Panc1 (cell line): Measurements from ENCODE around the gene CBY1. TPM values are rescaled to one million over a fixed set of nuclear protein-coding genes. Genes with fewer than 3 reads are reported as not detected.

Experiments
- ATAC-seq: fragments of 200-7000 bp; cut with Tn5 transposase; 2 replicates; pipeline ENCODE4 v1.9.1; 2020; ENCODE audit warnings: mild to moderate bottlenecking, moderate library complexity
- BruUV-seq: library from RNA; stranded (reverse); fragments of 400-500 nt; replicated peaks from 2 replicates; lab custom pipeline; 2021; lab: Mats Ljungman, UMichigan
- CTCF ChIA-PET: fragments of 300-600 bp; sonication (Branson Sonifier 250); formaldehyde crosslinking; loops from one replicate; lab custom pipeline; 2022; ENCODE audit warnings: antibody characterized with exemption; lab: Charles Lee
- POLR2A ChIA-PET: fragments of 300-600 bp; sonication (Branson Sonifier 250); formaldehyde crosslinking; loops from one replicate; lab custom pipeline; 2022; ENCODE audit warnings: antibody characterized with exemption; lab: Charles Lee
- DNase-seq: peaks from one replicate; pipeline ENCODE4 v3.0.0-alpha.2; 2010; ENCODE audit warnings: low read depth, low spot score
- H3K27ac ChIP-seq: 2 replicates; pipeline ENCODE4 v1.5.1; 2011; ENCODE audit warnings: mild to moderate bottlenecking, low read length, inconsistent platforms
- H3K27me3 ChIP-seq: fragments of 200-500 bp; sonication (Bioruptor generic); 2 replicates; pipeline ENCODE4 v1.6.0; 2014; ENCODE audit warnings: low read length, inconsistent platforms; ENCODE audit not compliant: control insufficient read depth, insufficient read depth
- H3K36me3 ChIP-seq: fragments of 200-500 bp; sonication (Bioruptor generic); 2 replicates; pipeline ENCODE4 v1.5.1; 2014; ENCODE audit warnings: inconsistent platforms, mild to moderate bottlenecking, low read length, moderate library complexity; ENCODE audit not compliant: control insufficient read depth, insufficient read depth
- H3K4me1 ChIP-seq: 2 replicates; pipeline ENCODE4 v1.5.1; 2011; ENCODE audit warnings: inconsistent platforms, mild to moderate bottlenecking, low read length, moderate library complexity; ENCODE audit not compliant: control insufficient read depth, insufficient read depth
- H3K4me3 ChIP-seq, 2 experiments: 2 replicates each; pipeline ENCODE4 v1.5.1; 2011 to 2012; ENCODE audit warnings: low read depth in 2 of 2, low read length in 2 of 2, mild to moderate bottlenecking in 2 of 2, inconsistent platforms in 1 of 2, moderate library complexity in 1 of 2
- H3K9me3 ChIP-seq: fragments of 200-500 bp; sonication (Bioruptor generic); 2 replicates; pipeline ENCODE4 v1.5.1; 2014; ENCODE audit warnings: low read depth, mild to moderate bottlenecking, inconsistent platforms, low read length, moderate library complexity; ENCODE audit not compliant: control insufficient read depth, insufficient read depth
- POLR2AphosphoS5 ChIP-seq: IDR thresholded peaks from 2 replicates; pipeline ENCODE4 v1.6.1; 2012; ENCODE audit warnings: mild to moderate bottlenecking, low read depth, low read length, moderate library complexity
- SIN3A ChIP-seq: IDR thresholded peaks from 2 replicates; pipeline ENCODE4 v1.6.1; 2012; ENCODE audit warnings: low read depth, mild to moderate bottlenecking, low read length, moderate library complexity, borderline replicate concordance; ENCODE audit not compliant: insufficient read depth
- TCF7L2 ChIP-seq: IDR thresholded peaks from 2 replicates; pipeline ENCODE4 v1.6.1; 2011; ENCODE audit warnings: mild to moderate bottlenecking, low read depth, low read length, inconsistent platforms
- in situ Hi-C: cut with HindIII; loops from 2 replicates; pipeline ENCODE4 v1.10.0; 2016; ENCODE audit warnings: low sequenced_read_pairs, low pct_unique_long_range_greater_than_20kb
- intact Hi-C: fragments of 100-400 bp; cut with micrococcal nuclease; formaldehyde crosslinking; loops from one replicate; pipeline ENCODE4 v1.10.0; 2022; ENCODE audit not compliant: unreplicated experiment
- total RNA-seq: library from RNA; stranded (reverse); gene quantifications from one replicate; pipeline ENCODE4 v1.2.1, GENCODE V29; 2021; ENCODE audit not compliant: unreplicated experiment
- TF ChIP-seq, protein P1 (sequence below): fragments of 450-650 bp; IDR thresholded peaks from 2 replicates; pipeline ENCODE4 v1.5.1; 2017; ENCODE audit warnings: mild to moderate bottlenecking
- TF ChIP-seq, protein P2 (sequence below), 2 experiments: IDR thresholded peaks; 2 replicates each; pipeline ENCODE4 v1.6.1; 2011 to 2012; ENCODE audit warnings: low read depth in 2 of 2, control low read depth in 1 of 2, low read length in 1 of 2, mild to moderate bottlenecking in 1 of 2, moderate library complexity in 1 of 2; ENCODE audit not compliant: insufficient read depth in 1 of 2

Gene CBY1
- total RNA-seq, 1 experiment from 2014 or later, result 20.4 TPM

DNA sequence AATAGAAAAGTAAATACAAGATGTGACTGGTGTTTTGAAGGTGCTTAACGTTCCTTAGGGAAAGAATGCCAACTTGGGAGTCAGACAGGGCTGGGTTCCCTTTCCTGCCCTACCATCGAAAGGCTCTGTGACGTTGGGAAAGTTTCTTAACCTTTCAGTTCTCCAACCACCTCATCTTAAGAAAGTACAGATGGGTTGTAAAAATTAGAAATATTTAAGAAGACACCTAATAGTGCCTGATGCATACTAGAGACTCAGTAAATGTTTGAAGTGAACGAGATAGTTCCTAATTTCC is 50.4 kb downstream of the CBY1 start:
- ChIA-PET POLR2A (no interaction called here), CTCF (no interaction called here)
- no peaks in the 10 kb centered on the region for H3K27me3 ChIP-seq
- H3K4me3 ChIP-seq, result peak overlapping the region; percentile 69 to 86
- H3K9me3 ChIP-seq, result no peaks in the 10 kb centered on the region
- TF ChIP-seq, protein P1, sequence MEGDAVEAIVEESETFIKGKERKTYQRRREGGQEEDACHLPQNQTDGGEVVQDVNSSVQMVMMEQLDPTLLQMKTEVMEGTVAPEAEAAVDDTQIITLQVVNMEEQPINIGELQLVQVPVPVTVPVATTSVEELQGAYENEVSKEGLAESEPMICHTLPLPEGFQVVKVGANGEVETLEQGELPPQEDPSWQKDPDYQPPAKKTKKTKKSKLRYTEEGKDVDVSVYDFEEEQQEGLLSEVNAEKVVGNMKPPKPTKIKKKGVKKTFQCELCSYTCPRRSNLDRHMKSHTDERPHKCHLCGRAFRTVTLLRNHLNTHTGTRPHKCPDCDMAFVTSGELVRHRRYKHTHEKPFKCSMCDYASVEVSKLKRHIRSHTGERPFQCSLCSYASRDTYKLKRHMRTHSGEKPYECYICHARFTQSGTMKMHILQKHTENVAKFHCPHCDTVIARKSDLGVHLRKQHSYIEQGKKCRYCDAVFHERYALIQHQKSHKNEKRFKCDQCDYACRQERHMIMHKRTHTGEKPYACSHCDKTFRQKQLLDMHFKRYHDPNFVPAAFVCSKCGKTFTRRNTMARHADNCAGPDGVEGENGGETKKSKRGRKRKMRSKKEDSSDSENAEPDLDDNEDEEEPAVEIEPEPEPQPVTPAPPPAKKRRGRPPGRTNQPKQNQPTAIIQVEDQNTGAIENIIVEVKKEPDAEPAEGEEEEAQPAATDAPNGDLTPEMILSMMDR, result no peak
- no peak for TF ChIP-seq POLR2AphosphoS5
- TF ChIP-seq SIN3A, result no peak
- TF ChIP-seq, protein P2, sequence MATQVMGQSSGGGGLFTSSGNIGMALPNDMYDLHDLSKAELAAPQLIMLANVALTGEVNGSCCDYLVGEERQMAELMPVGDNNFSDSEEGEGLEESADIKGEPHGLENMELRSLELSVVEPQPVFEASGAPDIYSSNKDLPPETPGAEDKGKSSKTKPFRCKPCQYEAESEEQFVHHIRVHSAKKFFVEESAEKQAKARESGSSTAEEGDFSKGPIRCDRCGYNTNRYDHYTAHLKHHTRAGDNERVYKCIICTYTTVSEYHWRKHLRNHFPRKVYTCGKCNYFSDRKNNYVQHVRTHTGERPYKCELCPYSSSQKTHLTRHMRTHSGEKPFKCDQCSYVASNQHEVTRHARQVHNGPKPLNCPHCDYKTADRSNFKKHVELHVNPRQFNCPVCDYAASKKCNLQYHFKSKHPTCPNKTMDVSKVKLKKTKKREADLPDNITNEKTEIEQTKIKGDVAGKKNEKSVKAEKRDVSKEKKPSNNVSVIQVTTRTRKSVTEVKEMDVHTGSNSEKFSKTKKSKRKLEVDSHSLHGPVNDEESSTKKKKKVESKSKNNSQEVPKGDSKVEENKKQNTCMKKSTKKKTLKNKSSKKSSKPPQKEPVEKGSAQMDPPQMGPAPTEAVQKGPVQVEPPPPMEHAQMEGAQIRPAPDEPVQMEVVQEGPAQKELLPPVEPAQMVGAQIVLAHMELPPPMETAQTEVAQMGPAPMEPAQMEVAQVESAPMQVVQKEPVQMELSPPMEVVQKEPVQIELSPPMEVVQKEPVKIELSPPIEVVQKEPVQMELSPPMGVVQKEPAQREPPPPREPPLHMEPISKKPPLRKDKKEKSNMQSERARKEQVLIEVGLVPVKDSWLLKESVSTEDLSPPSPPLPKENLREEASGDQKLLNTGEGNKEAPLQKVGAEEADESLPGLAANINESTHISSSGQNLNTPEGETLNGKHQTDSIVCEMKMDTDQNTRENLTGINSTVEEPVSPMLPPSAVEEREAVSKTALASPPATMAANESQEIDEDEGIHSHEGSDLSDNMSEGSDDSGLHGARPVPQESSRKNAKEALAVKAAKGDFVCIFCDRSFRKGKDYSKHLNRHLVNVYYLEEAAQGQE (IDR thresholded peaks at IDR 0.05; ENCODE audit: insufficient read depth in 1 of 2, low read depth in 2 of 2, low read length in 1 of 2), result no peak
- H3K4me1 ChIP-seq, result peaks cover 13% of the 10 kb centered on the region
- BruUV-seq, result no TSS peak
- in situ Hi-C loops (no loop called here), intact Hi-C loops (no loop called here)
- DNase-seq (no peak), ATAC-seq (no peak)
- peaks cover 4% of the 10 kb centered on the region; the same call in 1 of the 2 replicates for H3K36me3 ChIP-seq
- peak overlapping the region; percentile 87 for H3K27ac ChIP-seq

DNA sequence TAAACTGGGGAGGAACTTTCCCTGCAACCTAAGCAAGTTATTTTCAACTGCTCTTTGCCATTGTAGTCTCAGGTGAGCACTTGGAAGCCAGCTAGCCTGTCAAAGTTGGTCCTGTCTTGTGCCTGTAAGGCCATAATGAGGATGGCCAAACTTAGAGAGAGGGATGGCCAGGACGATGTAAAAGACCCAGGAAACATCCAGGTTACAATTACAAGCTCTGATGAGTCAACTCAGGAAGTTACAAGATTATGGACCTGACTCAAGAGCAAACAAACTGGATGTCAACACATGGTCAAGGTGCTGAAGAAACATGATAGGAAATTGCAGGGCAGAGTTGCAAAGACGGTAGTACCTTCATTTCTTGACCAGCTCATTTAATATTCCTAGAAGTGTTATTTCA is 50.9 kb downstream of the CBY1 start:
- Histone ChIP-seq H3K4me3 (peak overlapping the region; percentile 69 to 86), H3K4me1 (peaks cover 13% of the 10 kb centered on the region), H3K9me3 (no peaks in the 10 kb centered on the region), H3K27ac (peak overlapping the region; percentile 87), H3K36me3 (peaks cover 4% of the 10 kb centered on the region; the same call in 1 of the 2 replicates), H3K27me3 (no peaks in the 10 kb centered on the region)
- DNase-seq (peak; percentile 50), ATAC-seq (no peak)
- POLR2A ChIA-PET, result interaction anchor here (0.6 kb wide), 1 partner anchor 17 kb away, joined by 3 read pairs; no protein-coding TSS in a partner anchor
- BruUV-seq, result TSS peak; percentile 80
- intact Hi-C loops, result no loop called here
- TF ChIP-seq POLR2AphosphoS5 (no peak), TCF7L2 (no peak), SIN3A (no peak)
- TF ChIP-seq, protein P2 (IDR thresholded peaks at IDR 0.05; ENCODE audit: insufficient read depth in 1 of 2, low read depth in 2 of 2, low read length in 1 of 2), result no peak
- TF ChIP-seq, protein P1, result no peak
- CTCF ChIA-PET, result no interaction called here
- in situ Hi-C loops, result no loop called here
